GM12873 (cell line): ENCODE measurements around the gene TOP1.

Source experiments
- TF ChIP-seq, protein P1 (sequence below): IDR thresholded peaks from 2 replicates; pipeline ENCODE4 v1.5.1; 2012; ENCODE audit warnings: low read depth, mild to moderate bottlenecking, moderate library complexity, low read length, control low read depth; ENCODE audit not compliant: insufficient read depth; ENCODE audit errors: missing control alignments

The TOP1 gene

DNA sequence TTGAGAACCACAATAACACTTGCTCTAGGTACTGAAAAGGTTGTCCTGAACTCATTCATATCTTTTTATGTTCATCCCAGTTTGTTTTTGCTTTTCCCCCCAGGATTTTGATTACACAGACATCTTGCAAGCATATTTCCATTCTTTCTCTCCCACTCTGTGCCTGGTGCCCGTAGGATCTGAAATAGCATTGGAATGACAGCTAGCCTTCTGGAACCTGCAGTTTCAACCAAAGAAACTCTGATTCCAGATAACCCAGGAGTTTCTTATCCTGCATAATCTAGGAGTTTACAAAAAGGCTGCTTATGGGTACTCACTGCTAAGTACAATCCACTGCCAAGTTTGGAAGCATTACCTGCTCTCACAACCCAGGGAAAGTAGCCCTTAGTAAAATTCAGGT lies 79.9 kb downstream of the TOP1 start:
- TF ChIP-seq, protein P1, sequence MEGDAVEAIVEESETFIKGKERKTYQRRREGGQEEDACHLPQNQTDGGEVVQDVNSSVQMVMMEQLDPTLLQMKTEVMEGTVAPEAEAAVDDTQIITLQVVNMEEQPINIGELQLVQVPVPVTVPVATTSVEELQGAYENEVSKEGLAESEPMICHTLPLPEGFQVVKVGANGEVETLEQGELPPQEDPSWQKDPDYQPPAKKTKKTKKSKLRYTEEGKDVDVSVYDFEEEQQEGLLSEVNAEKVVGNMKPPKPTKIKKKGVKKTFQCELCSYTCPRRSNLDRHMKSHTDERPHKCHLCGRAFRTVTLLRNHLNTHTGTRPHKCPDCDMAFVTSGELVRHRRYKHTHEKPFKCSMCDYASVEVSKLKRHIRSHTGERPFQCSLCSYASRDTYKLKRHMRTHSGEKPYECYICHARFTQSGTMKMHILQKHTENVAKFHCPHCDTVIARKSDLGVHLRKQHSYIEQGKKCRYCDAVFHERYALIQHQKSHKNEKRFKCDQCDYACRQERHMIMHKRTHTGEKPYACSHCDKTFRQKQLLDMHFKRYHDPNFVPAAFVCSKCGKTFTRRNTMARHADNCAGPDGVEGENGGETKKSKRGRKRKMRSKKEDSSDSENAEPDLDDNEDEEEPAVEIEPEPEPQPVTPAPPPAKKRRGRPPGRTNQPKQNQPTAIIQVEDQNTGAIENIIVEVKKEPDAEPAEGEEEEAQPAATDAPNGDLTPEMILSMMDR: no peak

DNA sequence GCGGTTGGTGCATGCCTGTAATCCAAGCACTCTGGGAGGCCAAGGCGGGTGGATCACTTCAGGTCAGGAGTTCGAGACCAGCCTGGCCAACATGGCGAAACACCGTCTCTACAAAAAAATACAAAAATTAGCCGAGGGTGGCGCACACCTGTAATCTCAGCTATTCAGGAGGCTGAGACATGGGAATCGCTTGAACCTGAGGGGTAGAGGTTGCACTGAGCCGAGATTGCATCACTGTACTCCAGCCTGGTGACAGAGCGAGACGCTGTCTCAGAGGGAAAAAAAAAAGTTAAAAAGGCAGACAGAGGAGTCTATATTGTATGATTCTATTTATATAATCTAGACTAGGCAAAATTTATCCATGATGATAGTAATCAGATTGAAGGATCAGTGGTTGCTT lies 81.4 kb downstream of the TOP1 start:
- TF ChIP-seq, protein P1: no peak

DNA sequence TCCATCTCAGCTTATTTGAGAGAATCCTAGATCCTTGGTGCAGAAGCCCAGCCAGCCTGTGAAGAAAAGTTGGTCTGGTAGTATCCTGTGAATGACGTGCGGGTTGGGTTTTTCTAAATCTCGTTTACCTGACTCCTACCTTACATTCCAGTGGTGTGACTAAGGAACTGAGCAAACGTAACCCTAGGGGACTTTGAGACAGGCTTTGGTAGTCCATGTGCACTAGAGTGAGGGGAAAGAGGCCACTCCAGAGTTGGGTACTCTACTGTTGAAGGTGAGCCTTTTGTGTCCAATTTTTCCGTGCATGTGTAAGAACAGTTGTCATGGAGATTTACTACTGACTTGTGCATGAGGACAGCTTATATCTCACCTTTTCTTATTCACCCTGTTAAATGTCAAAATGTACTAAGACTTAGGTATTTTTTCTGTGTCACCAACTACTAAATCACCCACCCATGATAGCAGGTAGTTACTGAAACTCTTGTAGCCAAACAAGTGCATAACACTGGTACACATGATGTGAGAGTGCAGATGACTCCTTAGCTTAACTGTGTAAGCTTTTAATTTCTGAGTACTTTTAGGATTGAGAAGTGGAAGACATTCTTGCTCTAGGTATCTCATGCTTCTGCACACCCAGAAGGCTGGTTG lies 82.4 kb downstream of the TOP1 start:
- TF ChIP-seq, protein P1: no peak

DNA sequence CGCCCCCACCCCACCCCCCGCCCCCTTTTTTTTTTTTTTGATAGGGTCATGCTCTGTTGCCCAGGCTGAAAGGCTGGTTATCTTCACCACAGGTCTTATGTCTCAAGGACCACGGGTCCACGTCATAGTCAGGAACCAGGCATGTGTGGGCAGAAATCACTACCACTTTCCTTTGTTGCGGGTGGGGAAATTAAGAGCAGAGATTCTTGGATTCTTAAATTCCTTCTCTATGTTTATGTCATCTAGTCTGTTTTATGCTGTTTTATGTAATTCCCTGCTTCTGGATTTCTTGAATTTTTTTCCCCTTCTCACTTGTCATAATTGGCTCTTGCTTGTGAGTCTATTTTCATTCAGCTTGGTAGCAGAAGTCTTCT lies 82.9 kb downstream of the TOP1 start:
- TF ChIP-seq, protein P1: no peak

DNA sequence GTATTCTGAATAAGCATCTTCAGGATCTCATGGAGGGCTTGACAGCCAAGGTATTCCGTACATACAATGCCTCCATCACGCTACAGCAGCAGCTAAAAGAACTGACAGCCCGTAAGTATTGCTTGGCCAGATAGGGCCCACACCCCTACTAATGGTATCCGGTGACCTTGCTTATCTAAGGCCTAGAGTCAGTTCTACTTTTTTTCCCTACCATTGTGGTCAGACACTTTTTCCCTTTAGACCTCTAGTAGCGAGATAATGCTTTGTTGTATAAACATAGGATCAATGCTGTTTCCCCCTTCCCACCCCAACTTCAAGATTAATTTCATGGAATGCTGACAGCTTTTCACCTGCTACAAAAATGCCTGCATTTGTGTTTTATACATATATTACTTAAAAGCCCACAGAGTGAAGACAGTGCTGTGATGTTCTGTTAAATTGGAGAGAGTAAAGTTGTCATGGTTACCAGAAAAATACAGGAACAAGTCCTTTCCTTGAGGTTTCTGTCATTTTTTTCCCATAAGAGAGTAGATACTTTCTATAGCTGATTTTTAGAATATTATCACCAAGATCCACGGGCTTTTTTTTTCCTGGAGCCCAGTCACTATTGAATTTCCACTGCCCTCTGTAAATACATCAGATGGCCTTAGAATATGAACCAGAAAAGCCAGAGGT lies 87.8 kb downstream of the TOP1 start:
- TF ChIP-seq, protein P1: no peak

DNA sequence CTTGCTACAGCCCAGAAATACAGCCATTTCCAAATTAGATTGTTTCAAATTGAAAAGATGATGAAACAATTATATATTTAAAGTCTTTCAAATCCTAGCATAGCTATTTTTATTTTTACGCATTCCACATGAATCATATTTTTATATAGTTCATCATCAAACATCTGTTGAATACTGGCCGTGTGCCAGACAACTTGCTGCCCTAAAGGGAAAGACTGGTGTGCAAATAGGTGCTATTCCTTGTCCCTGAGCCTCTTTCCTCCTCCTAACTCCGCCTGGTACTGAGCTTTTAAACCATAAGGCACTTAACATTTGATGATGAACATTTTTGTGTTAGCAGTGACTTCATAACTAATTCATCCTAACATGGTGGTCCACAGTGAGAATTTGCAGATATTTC lies 90.0 kb downstream of the TOP1 start:
- TF ChIP-seq, protein P1: no peak

DNA sequence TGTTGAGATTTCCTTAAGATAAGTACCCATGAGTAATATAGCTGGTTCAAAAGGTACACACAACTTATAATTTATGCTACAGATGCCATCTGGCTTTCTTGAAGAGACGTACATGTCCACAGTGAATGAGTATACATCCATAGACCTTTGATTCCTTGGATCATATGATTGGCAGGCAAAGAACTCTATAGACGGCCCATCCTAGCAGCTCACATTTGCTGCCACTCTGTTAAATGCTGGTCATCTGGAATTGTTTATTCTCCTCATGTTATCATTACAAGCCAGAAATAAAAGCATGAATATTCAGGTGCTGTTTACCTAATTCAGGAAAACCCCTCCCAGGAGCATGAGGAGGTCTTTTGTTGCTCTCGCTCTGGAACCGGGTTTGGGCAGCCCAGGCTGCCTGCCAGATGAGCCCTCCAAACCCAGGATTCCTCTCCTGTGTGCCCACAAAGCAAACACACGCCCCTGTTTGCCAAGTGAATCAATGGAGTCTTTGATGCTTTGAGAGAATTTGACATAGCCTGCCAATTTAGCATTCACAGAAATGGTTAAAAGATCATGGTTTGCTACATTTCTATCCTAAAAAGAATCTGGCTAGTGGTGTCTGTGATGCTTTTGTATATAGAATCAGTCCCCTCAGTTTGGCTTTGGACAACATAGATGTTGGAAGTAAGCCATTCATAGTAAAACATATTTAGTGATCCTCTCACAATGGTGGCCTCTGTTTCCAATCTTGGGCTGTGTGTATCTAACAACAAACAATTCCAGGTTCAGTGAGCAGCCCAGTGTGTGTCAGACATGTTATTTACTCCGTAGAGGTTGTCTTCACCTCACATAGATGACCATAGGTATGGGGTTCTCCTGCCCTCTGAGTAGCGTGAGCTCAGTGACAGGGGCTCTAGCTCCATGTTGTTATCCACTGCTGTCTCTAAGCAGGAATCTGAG lies 91.3 kb downstream of the TOP1 start:
- TF ChIP-seq, protein P1: no peak
